HG03139 (cell line): ENCODE measurements around the gene DAB1.

ENCODE experiments used
- ATAC-seq: cut with Tn5 transposase; IDR thresholded peaks from one replicate; pipeline ENCODE4 v1.9.1; 2021; ENCODE audit not compliant: unreplicated experiment

Gene DAB1

DNA sequence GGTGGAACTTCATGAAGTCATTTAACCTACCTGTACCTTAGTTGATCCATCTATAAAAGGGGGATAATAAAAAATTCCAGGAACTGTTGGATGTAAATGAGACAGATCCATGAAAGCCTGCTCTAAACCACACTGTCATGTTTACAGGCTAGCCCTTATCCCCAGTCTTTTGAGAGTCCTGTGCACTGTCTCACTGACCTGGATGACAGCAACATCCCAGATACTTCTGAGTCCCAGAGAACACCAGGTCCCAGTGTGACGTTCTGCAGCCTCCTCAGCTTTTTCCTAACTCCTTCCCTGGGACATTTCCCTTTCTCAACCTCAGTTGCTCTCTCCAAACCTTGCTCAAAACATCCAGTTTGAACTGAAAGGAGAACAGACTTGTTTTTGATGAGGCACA, 292.6 kb downstream of the DAB1 start:
- ATAC-seq: no peak

DNA sequence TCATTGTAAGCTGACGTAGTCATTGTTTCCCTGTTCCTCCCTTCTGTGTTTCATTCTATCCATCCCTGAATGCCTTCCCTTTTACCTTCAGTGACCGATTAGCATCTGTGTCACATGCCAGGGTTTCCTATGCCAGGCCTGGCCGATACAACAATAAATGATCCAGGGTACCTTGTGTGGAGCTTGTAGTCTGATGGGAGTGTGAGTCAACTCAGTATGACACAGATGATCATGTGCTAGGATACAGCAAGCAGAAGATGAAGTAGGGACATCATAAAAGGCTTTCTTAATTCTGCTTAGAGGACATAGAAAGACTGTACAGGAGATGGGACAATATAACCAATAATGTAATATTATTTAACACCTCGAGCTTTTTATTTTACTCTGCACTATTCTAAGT, 294.0 kb downstream of the DAB1 start:
- no peak for ATAC-seq

DNA sequence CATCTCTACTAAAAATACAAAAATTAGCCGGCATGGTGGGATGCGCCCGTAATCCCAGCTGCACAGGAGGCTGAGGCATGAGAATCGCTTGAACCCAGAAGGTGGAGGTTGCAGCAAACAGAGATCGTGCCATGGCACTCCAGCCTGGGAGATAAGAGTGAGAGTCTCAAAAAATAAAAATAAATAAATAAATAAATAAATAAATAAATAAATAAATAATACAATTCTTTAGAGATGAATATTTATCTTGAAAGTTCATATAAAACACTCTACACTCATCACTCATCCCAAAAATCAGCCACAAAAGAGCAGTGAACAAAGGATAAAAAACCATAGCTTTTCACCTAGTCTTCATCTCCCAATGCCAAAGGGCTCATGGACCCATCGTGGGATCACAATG, 295.9 kb downstream of the DAB1 start:
- ATAC-seq: no peak

DNA sequence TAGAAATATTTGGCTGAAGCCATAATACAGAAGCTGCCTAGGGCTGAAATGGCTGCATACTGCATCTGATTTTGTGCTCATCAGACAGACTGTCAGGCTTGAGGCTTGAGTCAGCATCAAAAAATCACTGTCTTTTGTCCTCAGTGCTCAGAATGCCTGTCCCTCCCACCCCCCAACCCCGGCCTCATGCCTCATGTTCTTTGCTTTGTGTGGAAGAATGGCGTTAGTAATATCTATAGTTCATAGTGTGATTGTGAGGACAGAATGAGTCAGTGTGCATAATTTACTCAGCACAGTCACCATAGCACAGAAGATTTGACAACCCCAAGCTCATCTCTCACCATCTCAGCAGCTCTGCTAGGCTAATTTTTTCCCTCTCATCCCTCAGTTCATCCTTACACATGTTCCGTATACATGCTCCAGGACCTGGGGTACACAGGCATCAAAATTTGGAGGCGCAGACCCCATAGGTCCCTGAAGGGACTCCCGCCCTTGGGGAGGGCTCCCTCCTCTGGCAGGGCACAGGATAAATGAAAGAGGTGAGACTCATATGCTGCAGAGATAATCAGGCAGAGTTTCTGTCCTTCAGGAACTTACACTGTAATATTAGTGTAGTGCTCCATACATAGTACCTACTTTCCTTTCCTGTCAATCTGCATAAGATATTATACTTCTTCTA, 299.0 kb downstream of the DAB1 start:
- ATAC-seq: no peak

DNA sequence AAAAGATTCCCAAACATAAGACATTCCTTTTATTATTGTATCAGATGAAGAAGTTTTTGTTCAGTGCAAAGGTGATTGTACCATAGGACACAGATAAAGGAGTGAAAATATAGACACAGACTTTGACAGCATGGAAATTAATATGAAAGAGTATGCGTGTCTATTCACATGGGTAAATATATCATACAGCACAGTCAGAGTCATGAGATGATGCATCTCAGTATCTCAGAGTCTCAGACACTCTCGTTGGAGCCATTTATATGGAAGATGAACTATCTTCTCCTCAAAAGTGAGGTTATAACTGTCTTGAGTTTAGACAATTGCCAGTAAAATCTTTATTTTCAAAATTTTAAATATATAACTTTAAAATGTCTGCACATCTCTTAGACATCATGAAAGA, 299.7 kb downstream of the DAB1 start:
- no peak for ATAC-seq

DNA sequence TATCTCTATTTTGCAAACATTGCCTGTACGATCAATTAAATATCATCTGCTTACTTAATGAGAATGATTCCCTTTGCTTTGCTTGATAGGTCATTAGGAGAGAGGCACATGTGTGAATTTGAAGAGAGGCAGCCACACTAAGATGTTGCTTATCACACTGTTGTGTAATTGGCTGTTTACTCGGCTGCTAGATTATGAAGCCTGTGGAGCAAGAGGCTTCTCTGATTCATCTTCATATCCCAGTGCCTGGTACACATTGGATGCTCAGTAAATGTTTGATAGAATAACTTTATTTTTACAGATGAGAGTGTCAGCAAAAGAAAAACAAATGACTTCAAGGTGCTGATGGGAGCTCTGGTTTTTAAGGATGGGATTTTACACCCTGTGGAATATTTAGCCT, 301.8 kb downstream of the DAB1 start:
- ATAC-seq: no peak

DNA sequence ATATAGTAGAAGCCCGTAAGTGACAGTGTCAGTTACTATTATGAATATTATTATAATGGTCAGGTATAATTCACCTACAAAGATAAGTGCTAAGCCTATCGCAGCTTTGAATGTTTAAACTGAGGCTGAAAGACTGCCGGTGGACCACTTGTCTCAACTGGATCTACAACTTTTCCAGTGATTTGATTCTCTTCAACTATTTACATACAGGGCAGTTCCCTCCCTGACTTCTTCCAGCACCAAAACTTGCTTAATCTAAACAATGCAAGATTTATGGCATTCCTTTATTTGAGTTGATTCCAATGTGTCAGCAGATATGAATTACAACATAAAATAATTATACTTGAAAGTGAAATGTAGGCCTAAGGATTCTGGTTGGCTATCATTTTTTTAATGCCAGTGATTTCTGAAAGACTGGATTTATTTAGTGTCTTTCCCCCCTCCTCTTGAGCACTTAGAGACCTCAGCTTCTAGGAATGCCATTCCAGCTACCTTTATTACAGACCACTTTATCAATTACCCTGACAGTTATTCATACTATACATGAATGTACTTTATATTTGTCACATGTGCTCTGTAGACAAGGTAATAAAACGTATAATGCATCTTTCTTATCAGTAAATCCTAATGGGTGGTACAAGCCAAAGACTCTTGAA, 304.8 kb downstream of the DAB1 start:
- ATAC-seq: no peak

DNA sequence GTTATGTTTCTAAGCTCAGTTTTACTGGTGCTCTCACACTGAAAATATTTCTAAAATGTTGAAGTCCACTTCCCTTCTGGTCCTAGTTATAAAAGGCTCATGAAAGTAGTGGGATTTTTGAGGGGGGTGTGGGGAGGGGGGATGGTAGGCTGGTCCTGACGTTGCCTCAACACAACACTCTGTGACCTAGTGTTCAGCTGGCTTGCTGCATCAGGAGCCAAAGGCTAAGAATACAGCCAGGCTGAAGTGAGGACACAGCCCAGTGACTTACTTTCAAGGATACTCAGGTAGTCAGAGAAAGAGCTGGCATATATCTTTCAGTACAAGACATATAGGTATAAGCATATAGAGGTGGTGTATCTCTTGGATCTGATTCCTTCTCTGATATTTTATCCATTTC, 306.1 kb downstream of the DAB1 start:
- no peak for ATAC-seq

DNA sequence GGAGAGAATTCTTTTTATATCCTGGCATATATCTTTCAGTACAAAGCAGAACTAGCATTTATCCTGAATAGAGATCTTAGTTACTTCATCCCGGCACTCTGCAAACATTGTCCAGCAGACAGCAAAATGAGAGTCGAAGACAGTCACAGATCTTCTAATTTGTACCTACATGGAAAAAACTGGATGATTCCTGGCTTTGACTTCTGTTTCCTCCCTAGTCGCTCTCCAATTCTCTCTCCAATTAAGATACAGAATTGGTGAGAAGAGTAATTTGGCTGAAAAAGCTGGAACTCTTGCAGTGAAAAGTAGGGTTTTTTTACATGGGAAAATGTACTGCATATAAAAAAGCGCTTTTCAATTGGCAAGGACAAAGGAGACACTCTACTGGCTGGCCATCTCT, 307.0 kb downstream of the DAB1 start:
- no peak for ATAC-seq

DNA sequence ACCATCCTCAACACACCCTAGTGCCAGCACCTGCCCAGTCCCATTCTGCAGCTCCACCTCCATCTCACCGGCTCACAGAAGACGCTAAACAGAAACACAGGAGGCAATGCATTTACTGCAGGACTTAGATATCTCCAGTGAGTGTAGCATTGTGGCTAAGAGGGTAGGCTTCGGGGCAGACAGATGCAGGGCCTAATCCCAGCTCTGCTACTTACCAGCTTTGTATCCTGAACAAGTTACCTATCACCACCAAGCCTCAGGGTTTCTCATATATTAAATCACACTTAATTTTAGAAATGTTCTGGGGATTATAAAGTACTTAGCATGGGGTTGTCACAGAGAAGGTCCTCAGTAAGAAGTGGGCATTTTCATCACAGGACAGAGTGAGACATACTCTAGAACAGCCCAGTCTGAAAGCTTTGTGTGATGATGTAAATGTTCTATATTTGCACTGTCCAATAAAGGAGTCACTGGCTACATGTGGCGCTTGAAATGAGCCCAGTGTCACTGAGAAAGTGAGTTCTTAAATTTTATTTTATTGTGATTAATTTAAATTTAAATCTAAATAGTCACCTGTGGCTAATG, 308.7 kb downstream of the DAB1 start:
- ATAC-seq: no peak

DNA sequence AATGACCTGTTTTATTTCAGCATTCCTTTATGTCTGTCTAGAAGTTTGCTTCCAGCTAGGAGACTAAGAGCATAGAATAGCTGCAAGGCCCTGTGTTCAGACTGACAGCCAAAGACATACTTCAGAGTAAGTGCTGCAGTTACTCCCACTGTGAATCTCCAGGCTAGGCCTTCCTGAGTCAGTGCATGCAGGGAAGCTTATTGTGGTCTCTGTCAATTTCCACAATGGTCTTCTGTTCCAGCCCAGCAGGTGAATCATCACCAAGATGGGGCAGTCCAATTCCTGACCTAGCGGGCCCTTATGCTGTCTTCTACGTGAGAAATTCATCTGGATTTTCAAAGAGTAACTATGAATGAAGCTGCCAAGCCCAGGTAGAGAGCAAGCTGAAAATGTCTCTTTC, 311.7 kb downstream of the DAB1 start:
- no peak for ATAC-seq

DNA sequence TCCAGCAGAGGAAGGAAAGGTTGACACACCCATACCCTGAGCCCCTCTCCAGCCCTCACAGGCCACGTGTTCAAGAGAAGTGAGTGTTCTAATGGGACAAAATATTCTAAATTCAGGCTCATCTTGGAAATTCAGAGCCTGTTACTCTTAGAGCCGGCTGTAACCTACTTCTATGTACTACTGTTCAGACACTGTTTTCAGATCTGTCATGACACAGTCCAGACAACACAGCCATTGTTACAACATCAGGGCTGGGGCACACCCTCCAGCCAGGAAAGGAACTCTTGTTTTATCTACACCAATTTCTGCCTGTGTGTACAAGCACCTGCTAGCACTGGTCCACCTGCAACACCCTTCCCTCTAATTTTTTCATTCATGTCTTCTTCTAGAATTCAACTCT, 312.7 kb downstream of the DAB1 start:
- no peak for ATAC-seq

DNA sequence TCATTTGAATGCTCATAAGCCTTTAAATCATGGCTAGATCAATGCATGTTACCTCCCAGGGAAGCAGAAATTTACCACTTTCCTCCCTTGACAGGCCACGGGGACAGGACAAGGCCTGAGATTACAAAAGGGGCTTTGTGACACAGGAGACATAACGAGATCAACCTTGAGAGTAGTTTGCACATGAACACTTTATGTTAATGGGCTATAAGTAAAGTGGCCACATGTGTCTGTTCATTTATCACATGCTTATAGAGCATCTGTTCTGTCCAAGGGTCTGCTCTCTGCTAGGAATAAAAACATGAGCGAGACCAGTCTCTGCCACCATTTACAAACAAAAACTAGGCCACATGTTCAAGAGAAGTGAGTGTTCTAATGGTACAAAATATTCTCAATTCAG, 314.0 kb downstream of the DAB1 start:
- ATAC-seq: no peak

DNA sequence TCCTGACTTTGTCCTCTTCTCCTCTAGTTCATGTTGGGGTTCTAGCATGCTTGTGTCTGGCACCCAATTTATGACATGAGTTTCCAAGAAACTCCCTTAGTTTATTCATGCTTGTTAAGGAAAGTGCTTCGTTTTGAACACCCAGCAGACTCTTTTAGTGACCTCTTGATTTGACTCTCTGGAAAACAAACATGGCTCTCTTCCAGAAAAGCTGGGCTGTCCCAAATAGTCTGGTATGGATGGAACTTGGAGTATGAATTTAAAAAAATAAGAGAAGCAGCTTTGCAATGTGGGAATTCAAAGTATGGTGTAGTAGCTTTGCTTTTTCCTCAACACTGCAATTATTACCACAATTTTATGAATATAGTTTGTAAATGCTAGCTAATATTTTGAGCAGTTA, 314.6 kb downstream of the DAB1 start:
- ATAC-seq: no peak

DNA sequence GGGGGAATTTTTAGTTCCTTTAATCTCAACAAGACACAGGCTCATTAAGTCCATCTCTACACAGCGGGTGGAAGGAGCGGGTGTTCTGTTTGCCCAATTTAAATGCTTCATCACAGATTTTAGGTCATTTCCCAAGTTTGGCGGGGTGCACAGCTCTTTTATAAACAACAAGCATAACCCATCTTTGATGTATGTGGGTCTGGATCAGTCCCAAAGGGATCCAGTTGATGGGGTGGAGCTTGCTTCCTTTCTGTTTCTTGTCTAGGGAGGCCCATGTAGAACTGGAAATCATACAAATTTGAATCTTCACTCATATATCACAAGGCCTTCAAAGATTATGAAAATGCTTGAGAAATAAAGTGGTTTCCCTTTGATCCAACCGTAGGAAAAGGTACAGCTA, 317.6 kb downstream of the DAB1 start:
- no peak for ATAC-seq

DNA sequence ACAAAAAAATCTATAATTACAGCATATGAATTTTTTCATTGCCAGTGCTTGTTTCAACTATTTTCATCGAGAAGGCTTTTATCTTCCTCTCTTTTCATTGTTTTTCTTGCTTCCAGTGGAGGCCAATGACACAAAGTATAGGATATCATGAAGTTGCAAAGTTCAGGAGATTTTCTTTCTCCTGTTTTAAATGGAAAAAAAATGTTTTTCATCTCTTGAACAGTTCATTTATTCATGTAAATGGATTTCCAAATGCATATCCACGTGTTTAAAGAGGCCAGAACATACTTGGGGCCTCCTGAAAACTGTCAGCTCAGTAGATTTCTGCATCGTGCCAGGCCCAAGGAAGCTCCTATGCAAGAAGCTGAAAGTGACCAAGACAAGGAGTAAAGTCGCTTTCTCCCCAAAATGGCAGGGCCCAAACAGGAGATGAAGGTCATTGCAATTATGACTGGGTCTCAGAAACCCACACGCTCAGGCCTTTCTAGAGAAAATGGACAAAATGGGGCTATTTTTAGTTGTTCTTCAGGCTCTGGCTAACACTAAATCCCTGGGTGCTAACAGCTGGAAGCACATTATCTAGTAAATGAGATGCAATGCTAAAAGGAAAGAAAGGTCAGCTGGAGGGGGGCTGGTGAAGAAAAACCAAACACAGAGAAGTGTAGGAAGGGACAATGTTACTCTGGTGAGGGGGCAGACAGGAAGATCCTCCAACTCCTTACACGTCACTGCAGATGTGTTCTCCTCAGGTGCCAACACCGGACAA, 321.1 kb downstream of the DAB1 start:
- ATAC-seq: no peak

DNA sequence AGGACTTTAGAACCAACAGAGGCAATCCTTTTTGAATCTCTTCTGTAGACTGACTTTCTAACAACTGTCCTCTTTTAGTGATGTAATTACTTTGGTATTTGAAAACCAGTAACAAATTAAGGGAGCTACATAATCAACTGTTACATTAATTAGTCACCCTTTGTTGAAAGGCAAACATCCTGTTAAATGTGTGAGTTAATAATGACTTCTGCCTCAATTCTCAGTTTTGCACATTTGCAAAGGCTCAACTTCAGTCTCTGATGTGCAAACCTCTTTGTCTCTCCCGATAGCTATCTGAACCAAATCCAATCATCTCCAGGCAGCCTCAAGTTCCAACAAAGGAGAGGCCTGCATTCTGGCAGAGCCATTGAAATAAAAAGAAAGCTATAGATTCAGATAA, 322.7 kb downstream of the DAB1 start:
- no peak for ATAC-seq

DNA sequence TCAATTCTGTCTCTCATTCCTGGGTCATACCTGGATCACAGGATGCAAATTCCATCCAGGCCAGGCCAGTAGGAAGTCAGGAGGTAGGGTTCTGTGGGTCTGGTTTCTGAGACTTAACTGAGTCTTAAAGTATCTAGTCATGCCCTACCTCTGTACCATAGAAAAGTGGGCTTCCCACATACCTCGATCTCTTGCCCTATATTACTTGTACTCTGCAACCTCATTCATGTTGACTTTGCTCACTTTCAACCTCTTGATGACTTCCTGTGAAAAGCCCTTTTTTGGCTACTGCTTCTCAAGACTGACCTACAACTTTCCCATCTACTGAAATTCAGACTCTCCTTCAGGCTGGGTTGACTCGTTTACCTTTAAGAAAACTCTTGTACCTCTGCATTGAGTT, 329.1 kb downstream of the DAB1 start:
- no peak for ATAC-seq

DNA sequence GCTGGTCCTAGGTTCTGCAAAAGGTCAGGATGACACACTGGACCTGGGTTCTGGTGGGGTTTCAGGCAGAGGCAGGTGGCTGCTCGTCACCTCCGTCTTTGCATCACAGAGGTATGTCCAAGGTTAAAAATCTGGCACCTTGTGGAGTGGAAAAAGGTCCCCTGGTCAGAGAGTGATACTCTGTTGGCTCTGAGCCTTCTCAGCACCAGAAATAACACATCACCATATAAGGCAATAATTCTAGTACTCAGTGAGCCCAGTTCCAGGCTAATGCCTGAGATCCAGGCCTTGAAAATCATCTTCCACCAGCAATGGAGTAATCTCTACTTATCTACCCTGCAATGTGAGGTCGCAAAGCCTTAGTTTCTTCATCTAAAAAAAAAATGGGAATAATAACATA, 330.7 kb downstream of the DAB1 start:
- no peak for ATAC-seq

DNA sequence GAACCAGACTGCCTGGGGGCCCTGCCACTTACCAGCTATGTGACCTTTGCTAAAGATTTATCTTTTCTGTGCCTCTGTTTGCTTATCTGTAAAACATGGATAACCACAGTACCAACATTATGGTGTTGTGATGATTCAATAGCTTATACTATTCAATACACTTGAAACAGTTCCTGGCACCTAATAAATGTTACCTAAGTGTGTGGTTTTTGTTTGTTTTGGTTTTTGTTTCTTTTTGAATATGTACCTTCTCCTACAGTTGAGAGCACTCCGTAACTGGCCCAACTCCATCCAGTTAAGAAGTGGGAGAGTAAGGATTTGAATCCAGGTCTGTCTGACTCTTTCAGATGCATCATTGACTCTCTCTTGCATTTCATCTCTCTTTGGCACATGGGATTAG, 332.2 kb downstream of the DAB1 start:
- no peak for ATAC-seq

DNA sequence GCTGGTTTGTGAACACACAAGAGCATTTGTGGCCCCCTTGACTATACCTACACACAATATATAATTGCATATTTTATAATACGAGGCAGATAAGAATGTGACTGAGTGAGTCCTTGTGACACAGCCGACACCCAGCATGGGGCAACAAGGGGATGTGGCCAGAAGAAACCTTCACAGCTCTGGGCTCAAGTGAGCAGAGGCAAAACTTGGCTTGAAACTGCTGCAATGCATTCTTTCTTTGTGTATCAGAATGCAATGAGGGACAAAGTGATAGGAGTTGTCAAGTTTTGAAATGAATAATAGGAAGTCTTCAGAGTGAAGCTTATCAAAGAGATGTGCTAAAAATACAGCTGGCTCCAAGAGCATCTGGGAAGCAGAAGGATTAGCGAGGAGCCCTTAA, 334.0 kb downstream of the DAB1 start:
- no peak for ATAC-seq

DNA sequence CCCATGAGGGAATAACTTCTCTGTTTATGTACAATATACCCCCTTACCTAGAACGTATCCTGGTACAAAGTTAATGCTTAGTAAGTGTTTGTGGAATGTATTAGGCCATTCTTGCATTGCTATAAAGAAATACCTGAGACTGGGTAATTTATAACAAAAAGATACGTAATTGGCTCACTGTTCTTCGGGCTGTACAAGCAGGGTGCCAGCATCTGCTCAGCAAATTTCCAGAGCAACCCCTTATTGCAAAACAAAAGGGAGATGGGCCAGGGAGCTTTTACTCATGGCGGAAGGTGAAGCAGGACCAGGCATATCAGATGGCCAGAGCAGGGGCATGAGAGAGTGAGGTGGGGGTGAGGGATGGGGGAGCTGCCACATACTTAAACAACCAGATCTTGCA, 334.6 kb downstream of the DAB1 start:
- ATAC-seq: no peak
